Left lung (tissue), 10 donors: ENCODE measurements around the gene NXN. TPM values are rescaled to one million over a fixed set of nuclear protein-coding genes. Genes with fewer than 3 reads are reported as not detected.
"Not testable (repeated sequence)": the region's sequence is repeated elsewhere in the genome, so short reads cannot be mapped to it uniquely, and the experiment has no call there.

Experiments
- ATAC-seq: fragments of 200-7000 bp; cut with Tn5 transposase; one replicate; pipeline ENCODE4 v1.9.1; 2020; ENCODE audit warnings: moderate library complexity
- DNase-seq, 4 donors: peaks; one replicate each; pipeline ENCODE4 v3.0.0-alpha.2; 2013 to 2020
- H3K27ac ChIP-seq, 2 donors: fragments of 200-600 bp; sonication (generic) in 1 of 2; one replicate each; pipeline versions ENCODE4 v1.5.0 to v1.8.0; 2020 to 2021
- H3K27me3 ChIP-seq, 2 donors: fragments of 200-600 bp; sonication (generic) in 1 of 2; one replicate each; pipeline versions ENCODE4 v1.5.0 to v1.8.0; 2020 to 2021
- H3K36me3 ChIP-seq, 2 donors: fragments of 200-600 bp; sonication (generic) in 1 of 2; one replicate each; pipeline versions ENCODE4 v1.5.0 to v1.8.0; 2020 to 2021
- H3K4me1 ChIP-seq, 2 donors: fragments of 200-600 bp; one replicate each; pipeline ENCODE4 v1.8.0; 2021
- H3K4me3 ChIP-seq, 2 donors: fragments of 200-600 bp; sonication (generic) in 1 of 2; one replicate each; pipeline versions ENCODE4 v1.5.0 to v1.8.0; 2020 to 2021; ENCODE audit warnings: mild to moderate bottlenecking in 1 of 2
- H3K9me3 ChIP-seq, 2 donors: fragments of 200-600 bp; sonication (generic) in 1 of 2; one replicate each; pipeline versions ENCODE4 v1.5.0 to v1.8.0; 2020 to 2021
- CTCF ChIP-seq, 2 donors: fragments of 200-600 bp; sonication (generic) in 1 of 2; IDR thresholded peaks; one replicate each; pipeline versions ENCODE4 v1.5.0 to v1.8.0; 2021; ENCODE audit warnings: antibody characterized with exemption in 2 of 2
- intact Hi-C, 2 donors: fragments of 100-400 bp; cut with DNase I; formaldehyde crosslinking; loops; one replicate each; pipeline versions ENCODE4 v1.11.2 to v1.14.2; 2022
- polyA plus RNA-seq, 6 donors: library from polyadenylated mRNA; unstranded; fragments of 120-200 nt; gene quantifications; one replicate each; pipeline ENCODE4 v1.2.1, GENCODE V29; 2013; ENCODE audit not compliant: insufficient read length in 6 of 6
- total RNA-seq, 2 donors: library from RNA; stranded (reverse); fragmentation: NEBNext Ultra II Directional; extraction: Animal tissue kit (Norgen Biotek cat#: 25700); gene quantifications; one replicate each; pipeline ENCODE4 v1.2.1, GENCODE V29; 2021
- donor health status: DM: no; HTN: yes; CAD: no.
- donor health status: DM: no; HTN: no; CAD: no.

The NXN gene
- total and polyA plus RNA-seq, 8 donors, result 33.8 to 59.1 (median 55.1) TPM

- H3K27ac ChIP-seq, result no peak overlapping the region
- TF ChIP-seq CTCF (IDR thresholded peaks at IDR 0.05), result no peak
- intact Hi-C loops, result no loop called here
Observed at GRCh38 chr17:860805-861204, 118.8 kb downstream of the NXN start.

GRCh38 chr17:859824-860195 is 119.8 kb downstream of the NXN start:
- intact Hi-C loops, result no loop called here
- no peak for DNase-seq
- TF ChIP-seq CTCF (IDR thresholded peaks at IDR 0.05), result no peak

More at GRCh38 chr17:860805-861204, 118.8 kb downstream of the NXN start:
- Histone ChIP-seq H3K36me3 (no peaks in the 10 kb centered on the region), H3K27me3 (peaks cover 0 to 9% of the 10 kb centered on the region in 2 donors), H3K4me3 (no peak overlapping the region), H3K9me3 (no peaks in the 10 kb centered on the region), H3K4me1 (peaks cover 0 to 2% of the 10 kb centered on the region in 2 donors)
- no peak for DNase-seq
- ATAC-seq, result no peak

GRCh38 chr17:859061-859823 is 120.3 kb downstream of the NXN start:
- Histone ChIP-seq H3K4me3 (no peak overlapping the region), H3K27ac (peak overlapping the region; percentile 64 to 67), H3K4me1 (peaks cover 0 to 2% of the 10 kb centered on the region in 2 donors), H3K27me3 (peaks cover 0 to 4% of the 10 kb centered on the region in 2 donors), H3K9me3 (no peaks in the 10 kb centered on the region), H3K36me3 (no peaks in the 10 kb centered on the region)
- DNase-seq (peak in 1 of 4 donors; percentile 82), ATAC-seq (peak; percentile 46)
- no peak for TF ChIP-seq CTCF (IDR thresholded peaks at IDR 0.05)
- intact Hi-C loops, result no loop called here

More at GRCh38 chr17:859824-860195, 119.8 kb downstream of the NXN start:
- Histone ChIP-seq H3K27ac (peak overlapping the region; percentile 64 to 67), H3K27me3 (peaks cover 0 to 9% of the 10 kb centered on the region in 2 donors), H3K4me1 (peaks cover 0 to 2% of the 10 kb centered on the region in 2 donors), H3K9me3 (no peaks in the 10 kb centered on the region), H3K36me3 (no peaks in the 10 kb centered on the region), H3K4me3 (no peak overlapping the region)
- ATAC-seq, result peak; percentile 31

GRCh38 chr17:856149-856548 is 123.4 kb downstream of the NXN start:
- Histone ChIP-seq H3K9me3 (no peaks in the 10 kb centered on the region), H3K27me3 (no peaks in the 10 kb centered on the region), H3K4me1 (peaks cover 0 to 2% of the 10 kb centered on the region in 2 donors), H3K4me3 (no peak overlapping the region), H3K27ac (no peak overlapping the region), H3K36me3 (no peaks in the 10 kb centered on the region)
- no peak for ATAC-seq
- no peak for DNase-seq
- no peak for TF ChIP-seq CTCF (IDR thresholded peaks at IDR 0.05)
- intact Hi-C loops, result no loop called here

GRCh38 chr17:855569-855968 is 124.0 kb downstream of the NXN start:
- intact Hi-C loops, result no loop called here
- Histone ChIP-seq H3K27ac (no peak overlapping the region), H3K4me1 (peaks cover 0 to 2% of the 10 kb centered on the region in 2 donors), H3K9me3 (no peaks in the 10 kb centered on the region), H3K36me3 (no peaks in the 10 kb centered on the region), H3K4me3 (no peak overlapping the region), H3K27me3 (no peaks in the 10 kb centered on the region)
- ATAC-seq (no peak), DNase-seq (no peak)
- TF ChIP-seq CTCF (IDR thresholded peaks at IDR 0.05), result no peak

- H3K36me3 ChIP-seq, result not testable (repeated sequence)
Observed at GRCh38 chr17:852850-853249, 126.7 kb downstream of the NXN start.

More at GRCh38 chr17:852850-853249, 126.7 kb downstream of the NXN start:
- H3K4me3 ChIP-seq, H3K27me3 ChIP-seq, DNase-seq, H3K4me1 ChIP-seq, H3K27ac ChIP-seq, intact Hi-C loops, H3K9me3 ChIP-seq, ATAC-seq: not testable (repeated sequence)
